HepG2 (cell line): ENCODE results near the gene LIME1. TPM values are rescaled to one million over a fixed set of nuclear protein-coding genes. Genes with fewer than 3 reads are reported as not detected.

ENCODE experiments used
- ATAC-seq: fragments of 200-7000 bp; cut with Tn5 transposase; 3 replicates; pipeline ENCODE4 v1.9.1; 2020; ENCODE audit warnings: mild to moderate bottlenecking, moderate library complexity
- Bru-seq: library from RNA; stranded (reverse); fragments of 400-500 nt; gene quantifications from one replicate; lab custom pipeline; 2021; lab: Mats Ljungman, UMichigan
- BruChase-seq, 2 experiments: library from RNA; stranded (reverse); fragments of 400-500 nt; gene quantifications; one replicate each; lab custom pipeline; 2021; lab: Mats Ljungman, UMichigan
- BruUV-seq: library from RNA; stranded (reverse); fragments of 400-500 nt; replicated peaks from 2 replicates; lab custom pipeline; 2021; lab: Mats Ljungman, UMichigan
- CTCF ChIA-PET: fragments of 300-600 bp; formaldehyde crosslinking; extraction: SDS; loops from one replicate; lab custom pipeline; 2021; ENCODE audit warnings: low total read pairs, inconsistent platforms, low intra/inter-chr PET ratio; lab: Yijun Ruan, JAX
- POLR2A ChIA-PET: fragments of 350-600 bp; sonication (Branson Sonifier 250); formaldehyde crosslinking; loops from one replicate; lab custom pipeline; 2020; ENCODE audit warnings: antibody characterized with exemption, inconsistent platforms; lab: Yijun Ruan, JAX
- DNase-seq: peaks from one replicate; pipeline ENCODE4 v3.0.0-alpha.2; 2015; ENCODE audit warnings: low spot score
- FAIRE-seq: peaks from 3 replicates; lab custom pipeline; 2011; peaks lifted over from hg19 to GRCh38; lab: Jason Lieb, UNC
- H2AFZ ChIP-seq: one replicate; pipeline ENCODE4 v1.6.1; 2011; ENCODE audit warnings: low read length, inconsistent platforms
- H3K27ac ChIP-seq: fragments of 300-600 bp; 3 replicates; pipeline ENCODE4 v1.8.0; 2011; ENCODE audit warnings: mixed run types, mild to moderate bottlenecking, mixed read lengths, low read length, inconsistent platforms; ENCODE audit not compliant: insufficient read depth; ENCODE audit errors: extremely low read length
- H3K27me3 ChIP-seq, 2 experiments: fragments of 200-600 bp in 1 of 2; 2 replicates in 1 of 2; 3 replicates in 1 of 2; pipeline versions ENCODE4 v1.6.0 to v1.8.0; 2011; ENCODE audit warnings: low read length in 2 of 2, mild to moderate bottlenecking in 2 of 2, moderate library complexity in 2 of 2, inconsistent platforms in 1 of 2; ENCODE audit not compliant: insufficient read depth in 2 of 2, control insufficient read depth in 1 of 2
- H3K36me3 ChIP-seq, 2 experiments: fragments of 200-600 bp in 1 of 2; replicated peaks in 1 of 2; 2 replicates in 1 of 2; 3 replicates in 1 of 2; pipeline versions ENCODE4 v1.5.1 to v1.8.0; 2011; ENCODE audit warnings: low read length in 2 of 2, inconsistent platforms in 1 of 2; ENCODE audit not compliant: insufficient read depth in 2 of 2, control insufficient read depth in 1 of 2
- H3K4me1 ChIP-seq: 2 replicates; pipeline ENCODE4 v1.5.1; 2012; ENCODE audit warnings: low read length, inconsistent platforms; ENCODE audit not compliant: insufficient read depth
- H3K4me2 ChIP-seq: 2 replicates; pipeline ENCODE4 v1.6.0; 2011; ENCODE audit warnings: low read depth, low read length, inconsistent platforms
- H3K4me3 ChIP-seq, 3 experiments: fragments of 200-600 bp in 1 of 3; sonication (generic), shearing (Covaris generic) in 1 of 3; replicated peaks in 1 of 3; 2 replicates each; pipeline ENCODE4 v1.5.1; 2011 to 2016; ENCODE audit warnings: low read length in 3 of 3, inconsistent platforms in 2 of 3, low read depth in 2 of 3, mild to moderate bottlenecking in 2 of 3, control low read depth in 1 of 3, mixed read lengths in 1 of 3; ENCODE audit not compliant: insufficient read depth in 1 of 3
- H3K79me2 ChIP-seq: one replicate; pipeline ENCODE4 v1.6.1; 2011; ENCODE audit warnings: low read length, inconsistent platforms; ENCODE audit not compliant: insufficient read depth
- H3K9ac ChIP-seq: 2 replicates; pipeline ENCODE4 v1.6.0; 2011; ENCODE audit warnings: mild to moderate bottlenecking, low read depth, low read length, inconsistent platforms; ENCODE audit not compliant: insufficient read depth
- H3K9me3 ChIP-seq: 2 replicates; pipeline ENCODE4 v1.5.1; 2012; ENCODE audit warnings: mild to moderate bottlenecking, low read length
- H4K20me1 ChIP-seq: 2 replicates; pipeline ENCODE4 v1.6.0; 2011; ENCODE audit warnings: inconsistent platforms, mild to moderate bottlenecking, low read length, moderate library complexity; ENCODE audit not compliant: insufficient read depth
- AHDC1 ChIP-seq: sonication (generic); formaldehyde crosslinking; IDR thresholded peaks from 2 replicates; pipeline ENCODE4 v1.5.1; 2020; ENCODE audit warnings: mild to moderate bottlenecking, missing genetic modification reagents, borderline replicate concordance
- CERS6 ChIP-seq: sonication (generic); formaldehyde crosslinking; IDR thresholded peaks from 2 replicates; pipeline ENCODE4 v1.5.0; 2020; ENCODE audit warnings: missing genetic modification reagents
- SOX13 ChIP-seq, 3 experiments: fragments of 450-650 bp in 1 of 3; sonication (generic) in 1 of 3; formaldehyde crosslinking in 1 of 3; IDR thresholded peaks in 2 of 3; conservative IDR thresholded peaks in 1 of 3; 2 replicates each; pipeline versions ENCODE4 v1.5.0 to v1.6.1; 2016 to 2020; ENCODE audit warnings: antibody characterized with exemption in 1 of 3, mild to moderate bottlenecking in 1 of 3, missing compliant biosample characterization in 1 of 3, missing genetic modification reagents in 1 of 3, moderate library complexity in 1 of 3
- SRSF1 ChIP-seq: fragments of 200-400 bp; formaldehyde crosslinking; optimal IDR thresholded peaks from 2 replicates; pipeline ENCODE3; 2017; ENCODE audit warnings: mild to moderate bottlenecking, low read depth, low read length, moderate library complexity
- ZNF10 ChIP-seq: sonication (generic); formaldehyde crosslinking; IDR thresholded peaks from 2 replicates; pipeline ENCODE4 v1.4.0; 2020; ENCODE audit warnings: mild to moderate bottlenecking, low read depth, missing genetic modification reagents, borderline replicate concordance
- WGBS: methylation state at CpG from one replicate; pipeline ENCODE4 v1.1.6; 2017; ENCODE audit warnings: low lambda C conversion rate; 5-methylcytosine and 5-hydroxymethylcytosine counted together
- in situ Hi-C: cut with HindIII; loops from 2 replicates; pipeline ENCODE4 v1.10.0; 2017; ENCODE audit warnings: low pct_unique_long_range_greater_than_20kb; ENCODE audit not compliant: extremely low pct_ligation_motif_present
- intact Hi-C: fragments of 100-400 bp; cut with micrococcal nuclease; formaldehyde crosslinking; loops from one replicate; pipeline ENCODE4 v1.10.0; 2022; ENCODE audit not compliant: unreplicated experiment
- long read RNA-seq, 2 experiments: library from RNA in 1 of 2; library from polyadenylated mRNA in 1 of 2; stranded (forward) in 1 of 2; unstranded in 1 of 2; transcript quantifications; one replicate each; pipeline ENCODE4 v2.0.0, GENCODE V29; 2019 to 2022
- polyA minus RNA-seq, 3 experiments: library from RNA; depleted of rRNA, polyadenylated mRNA; stranded (reverse); fragments of >200 nt; gene quantifications; 2 replicates each; pipeline ENCODE4 v1.2.3, GENCODE V29; 2011; ENCODE audit warnings: low replicate concordance in 1 of 3
- polyA plus RNA-seq, 8 experiments: library from polyadenylated mRNA; depleted of rRNA in 3 of 8; stranded (reverse) in 7 of 8; unstranded in 1 of 8; fragments of >200 nt; fragmentation: Illumina TruSeq in 4 of 8; extraction: Trizol in 4 of 8; gene quantifications; 2 replicates each; pipeline versions ENCODE4 v1.2.1 to v1.2.3, GENCODE V29; 2011 to 2016; ENCODE audit warnings: low read depth in 4 of 8, missing spikeins in 1 of 8, mixed read lengths in 1 of 8; ENCODE audit not compliant: insufficient read depth in 1 of 8
- total RNA-seq, 5 experiments: library from RNA; depleted of rRNA; stranded (reverse); fragments of >200 nt; fragmentation: Illumina TruSeq; extraction: Trizol; gene quantifications; 2 replicates each; pipeline ENCODE4 v1.2.3, GENCODE V29; 2016; ENCODE audit warnings: low read depth in 1 of 5

Gene LIME1
- total RNA-seq (2016; rRNA removed; fragmentation: Illumina TruSeq; extraction: Trizol): 51.5 and 61.5 TPM in 2 replicates
- 59.8 and 81.2 TPM in 2 replicates for total RNA-seq (2016; cell fraction: cytosol; rRNA removed; fragmentation: Illumina TruSeq; extraction: Trizol; ENCODE audit: low read depth)
- total RNA-seq (2016; cell fraction: insoluble cytoplasmic fraction; rRNA removed; fragmentation: Illumina TruSeq; extraction: Trizol): 46.5 and 57.9 TPM in 2 replicates
- total RNA-seq (2016; cell fraction: membrane; rRNA removed; fragmentation: Illumina TruSeq; extraction: Trizol): 59.4 and 77.4 TPM in 2 replicates
- 31.7 and 32.4 TPM in 2 replicates for total RNA-seq (2016; cell fraction: nucleus; rRNA removed; fragmentation: Illumina TruSeq; extraction: Trizol)
- 13.0 and 23.5 TPM in 2 replicates for polyA plus RNA-seq (2011; rRNA removed)
- 20.4 and 43.4 TPM in 2 replicates for polyA plus RNA-seq (2011; cell fraction: cytosol; rRNA removed)
- 145 and 202 TPM in 2 replicates for polyA plus RNA-seq (2011; cell fraction: nucleus; rRNA removed)
- polyA plus RNA-seq (2012): 14.6 and 20.3 TPM in 2 replicates
- 90.7 and 108 TPM in 2 replicates for polyA plus RNA-seq (2016; cell fraction: cytosol; fragmentation: Illumina TruSeq; extraction: Trizol; ENCODE audit: low read depth)
- polyA plus RNA-seq (2016; cell fraction: insoluble cytoplasmic fraction; fragmentation: Illumina TruSeq; extraction: Trizol; ENCODE audit: low read depth): 72.4 and 82.2 TPM in 2 replicates
- 75.9 and 77.5 TPM in 2 replicates for polyA plus RNA-seq (2016; cell fraction: membrane; fragmentation: Illumina TruSeq; extraction: Trizol; ENCODE audit: low read depth)
- 89.9 and 96.0 TPM in 2 replicates for polyA plus RNA-seq (2016; cell fraction: nucleus; fragmentation: Illumina TruSeq; extraction: Trizol; ENCODE audit: insufficient read depth, low read depth)
- 2.1 and 20.3 TPM in 2 replicates for polyA minus RNA-seq (2011; rRNA and poly(A)+ RNA removed; ENCODE audit: low replicate concordance)
- polyA minus RNA-seq (2011; cell fraction: cytosol; rRNA and poly(A)+ RNA removed): 22.2 and 31.7 TPM in 2 replicates
- polyA minus RNA-seq (2011; cell fraction: nucleus; rRNA and poly(A)+ RNA removed): 13.2 and 15.8 TPM in 2 replicates
- Bru-seq, nascent RNA: percentile 37 among the genes with signal in this experiment
- percentile 74 among the genes with signal in this experiment for BruChase-seq, experiment 1, labeled RNA remaining after a 6-hour chase
- percentile 75 among the genes with signal in this experiment for BruChase-seq, experiment 2, labeled RNA remaining after a 2-hour chase
- long read RNA-seq, experiment 1, partial matches to known transcripts: 148 of 149 reads
- long read RNA-seq, experiment 1, other reads (novel, unspliced or antisense): 0 of 149 reads
- long read RNA-seq, experiment 2, partial matches to known transcripts: 216 of 216 reads
- long read RNA-seq, experiment 2, other reads (novel, unspliced or antisense): 0 of 216 reads

GRCh38 chr20:63735859-63736718 is at the start of gene LIME1:
Gene LIME1 (plus strand): TSS chr20:63736664. CDS start chr20:63737550, 886 bp downstream.
- Histone ChIP-seq H3K4me2 (peak within 1 kb of the TSS; percentile 90), H3K9ac (peak within 1 kb of the TSS; percentile 72)
- TF ChIP-seq ZNF10: no peak
- TF ChIP-seq AHDC1 (CRISPR knock-in tag): no peak
- TF ChIP-seq SOX13 (IDR thresholded peaks at IDR 0.05): no peak
- TF ChIP-seq SOX13 (CRISPR knock-in tag; conservative IDR thresholded peaks at IDR 0.05 in 1 of 2, IDR thresholded peaks at IDR 0.05 in 1 of 2): no peak
- peak; percentile 9 for TF ChIP-seq SRSF1
- no peak for TF ChIP-seq CERS6 (CRISPR knock-in tag)

More at GRCh38 chr20:63735859-63736718, at the start of gene LIME1:
- Histone ChIP-seq H3K36me3 (peaks cover 30 to 32% of the 10 kb centered on the region in 2 experiments), H3K9me3 (no peaks in the 10 kb centered on the region), H3K27ac (peak within 1 kb of the TSS; percentile 93), H3K27me3 (no peaks in the 10 kb centered on the region), H3K4me3 (peak within 1 kb of the TSS; percentile 46 to 93 (median 85); a peak in 5 of 6 replicates), H2AFZ (no peak within 1 kb of the TSS), H3K4me1 (peaks cover 41% of the 10 kb centered on the region), H4K20me1 (no peaks in the 10 kb centered on the region), H3K79me2 (peaks cover 33% of the 10 kb centered on the region)
- ChIA-PET POLR2A (interaction anchor here (0.7 to 7.3 kb wide), 8 partner anchors 9 to 243 kb away, joined by 3 to 190 read pairs (median 16); partner anchors contain the start of genes ARFRP1, SAMD10, TPD52L2 and ZGPAT), CTCF (interaction anchor here (2.5 kb wide), 1 partner anchor 29 kb away, joined by 8 read pairs; the partner anchor contains the start of genes ARFRP1 and ZGPAT)
- intact Hi-C loops: loop anchor here (5.0 kb wide), 1 partner anchor 199 kb away; the partner anchor contains the start of gene PTK6
- BruUV-seq: no TSS peak
- FAIRE-seq (no peak), DNase-seq (no peak), ATAC-seq (no peak)
- 92% methylated on average over 29 of the region's 31 CpGs for WGBS
- in situ Hi-C loops: no loop called here
